PC-9 (cell line): ENCODE measurements around the gene DOCK9. TPM values are rescaled to one million over a fixed set of nuclear protein-coding genes. Genes with fewer than 3 reads are reported as not detected.

Experiments
- BruUV-seq: library from RNA; stranded (reverse); fragments of 400-500 nt; replicated peaks from 2 replicates; lab custom pipeline; 2021; lab: Mats Ljungman, UMichigan
- CTCF ChIA-PET: fragments of 300-600 bp; sonication (Branson Sonifier 250); formaldehyde crosslinking; loops from one replicate; lab custom pipeline; 2022; ENCODE audit warnings: antibody characterized with exemption; lab: Charles Lee
- POLR2A ChIA-PET: fragments of 300-600 bp; sonication (Branson Sonifier 250); formaldehyde crosslinking; loops from one replicate; lab custom pipeline; 2022; ENCODE audit warnings: antibody characterized with exemption; ENCODE audit not compliant: unreplicated experiment; lab: Charles Lee
- DNase-seq, 2 experiments: peaks; one replicate each; pipeline versions ENCODE4 v3.0.0 to v3.0.0-alpha.2; 2015 to 2022; ENCODE audit warnings: mixed read lengths in 1 of 2
- H2AFZ ChIP-seq: fragments of 200-600 bp; sonication (generic); 2 replicates; pipeline ENCODE4 v1.8.1; 2017; ENCODE audit warnings: antibody characterized with exemption
- H3F3A ChIP-seq: fragments of 200-600 bp; sonication (generic); 2 replicates; pipeline ENCODE4 v1.8.1; 2017; ENCODE audit warnings: antibody characterized with exemption, mild to moderate bottlenecking, low read depth; ENCODE audit not compliant: insufficient read depth
- H3K27ac ChIP-seq: fragments of 200-600 bp; sonication (generic); 2 replicates; pipeline ENCODE4 v1.6.1; 2016; ENCODE audit warnings: mixed run types
- H3K27me3 ChIP-seq: fragments of 200-600 bp; sonication (generic); 2 replicates; pipeline ENCODE4 v1.6.1; 2016; ENCODE audit warnings: low read depth, mixed run types; ENCODE audit not compliant: insufficient read depth
- H3K36me3 ChIP-seq: fragments of 200-600 bp; sonication (generic); 2 replicates; pipeline ENCODE4 v1.6.1; 2016; ENCODE audit warnings: low read depth, mixed run types
- H3K4me1 ChIP-seq: fragments of 200-600 bp; sonication (generic); replicated peaks from 2 replicates; pipeline ENCODE4 v1.6.1; 2016; ENCODE audit warnings: mixed run types; ENCODE audit not compliant: insufficient read depth
- H3K4me2 ChIP-seq: fragments of 200-600 bp; sonication (generic); 2 replicates; pipeline ENCODE4 v1.6.1; 2017; ENCODE audit warnings: mixed run types
- H3K4me3 ChIP-seq: fragments of 200-600 bp; sonication (generic); 2 replicates; pipeline ENCODE4 v1.6.1; 2016; ENCODE audit warnings: mixed run types
- H3K79me2 ChIP-seq: fragments of 200-600 bp; sonication (generic); 2 replicates; pipeline ENCODE4 v1.6.1; 2017; ENCODE audit warnings: low read depth, mixed run types
- H3K9me2 ChIP-seq: fragments of 200-600 bp; sonication (generic); 2 replicates; pipeline ENCODE4 v1.8.1; 2017; ENCODE audit warnings: mild to moderate bottlenecking; ENCODE audit not compliant: insufficient read depth
- H3K9me3 ChIP-seq: fragments of 200-600 bp; sonication (generic); 2 replicates; pipeline ENCODE4 v1.8.1; 2016; ENCODE audit warnings: low read depth; ENCODE audit not compliant: insufficient read depth
- H4K20me1 ChIP-seq: fragments of 200-600 bp; sonication (generic); 2 replicates; pipeline ENCODE4 v1.8.1; 2017; ENCODE audit not compliant: insufficient read depth
- EZH2 ChIP-seq: fragments of 200-600 bp; sonication (generic); IDR thresholded peaks from 2 replicates; pipeline ENCODE4 v1.8.0; 2017; ENCODE audit warnings: antibody characterized with exemption, low read depth
- intact Hi-C: fragments of 100-400 bp; cut with micrococcal nuclease; formaldehyde crosslinking; loops from one replicate; pipeline ENCODE4 v1.10.0; 2022; ENCODE audit not compliant: unreplicated experiment
- total RNA-seq: library from RNA; stranded (reverse); gene quantifications from 2 replicates; pipeline ENCODE4 v1.2.3, GENCODE V29; 2021
- TF ChIP-seq, protein P1 (sequence below): fragments of 200-600 bp; sonication (generic); conservative IDR thresholded peaks from 2 replicates; pipeline ENCODE4 v1.6.1; 2017; ENCODE audit warnings: mixed run types, antibody characterized with exemption, mild to moderate bottlenecking, moderate library complexity

Gene DOCK9
- total RNA-seq, 1 experiment from 2014 or later, result 69.5 TPM

DNA sequence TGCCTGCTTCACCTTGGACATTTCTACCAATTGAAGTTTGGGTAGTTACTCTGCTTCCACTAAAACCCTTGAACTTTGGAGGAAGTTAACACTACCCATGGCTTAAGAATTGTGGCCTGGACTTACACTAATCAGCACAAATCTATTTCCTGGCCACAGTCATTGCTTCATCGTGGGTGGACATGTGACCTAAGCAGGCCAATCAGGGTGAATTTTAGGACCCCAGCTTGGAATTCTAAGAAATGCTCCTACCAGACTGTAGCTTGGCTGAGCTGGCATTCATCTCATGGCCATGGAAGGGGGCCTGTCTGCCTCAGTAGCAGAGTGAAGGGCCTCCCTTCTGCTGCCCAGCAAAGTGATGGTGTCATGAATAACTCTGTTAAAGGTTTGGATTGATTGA is 167.1 kb downstream of the DOCK9 start:
- H2AFZ ChIP-seq, result no peak overlapping the region
- H3K4me1 ChIP-seq, result no peaks in the 10 kb centered on the region
- DNase-seq, result no peak
- TF ChIP-seq, protein P1, sequence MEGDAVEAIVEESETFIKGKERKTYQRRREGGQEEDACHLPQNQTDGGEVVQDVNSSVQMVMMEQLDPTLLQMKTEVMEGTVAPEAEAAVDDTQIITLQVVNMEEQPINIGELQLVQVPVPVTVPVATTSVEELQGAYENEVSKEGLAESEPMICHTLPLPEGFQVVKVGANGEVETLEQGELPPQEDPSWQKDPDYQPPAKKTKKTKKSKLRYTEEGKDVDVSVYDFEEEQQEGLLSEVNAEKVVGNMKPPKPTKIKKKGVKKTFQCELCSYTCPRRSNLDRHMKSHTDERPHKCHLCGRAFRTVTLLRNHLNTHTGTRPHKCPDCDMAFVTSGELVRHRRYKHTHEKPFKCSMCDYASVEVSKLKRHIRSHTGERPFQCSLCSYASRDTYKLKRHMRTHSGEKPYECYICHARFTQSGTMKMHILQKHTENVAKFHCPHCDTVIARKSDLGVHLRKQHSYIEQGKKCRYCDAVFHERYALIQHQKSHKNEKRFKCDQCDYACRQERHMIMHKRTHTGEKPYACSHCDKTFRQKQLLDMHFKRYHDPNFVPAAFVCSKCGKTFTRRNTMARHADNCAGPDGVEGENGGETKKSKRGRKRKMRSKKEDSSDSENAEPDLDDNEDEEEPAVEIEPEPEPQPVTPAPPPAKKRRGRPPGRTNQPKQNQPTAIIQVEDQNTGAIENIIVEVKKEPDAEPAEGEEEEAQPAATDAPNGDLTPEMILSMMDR, result no peak
- no peak for TF ChIP-seq EZH2
- H3K4me3 ChIP-seq, result no peak overlapping the region
- no peaks in the 10 kb centered on the region for H3K79me2 ChIP-seq
- POLR2A ChIA-PET, result no interaction called here
- H4K20me1 ChIP-seq, result no peaks in the 10 kb centered on the region
- H3K27me3 ChIP-seq, result no peaks in the 10 kb centered on the region
- BruUV-seq, result no TSS peak
- no peaks in the 10 kb centered on the region; the same call in 1 of the 2 replicates for H3F3A ChIP-seq
- H3K36me3 ChIP-seq, result 0 out of 2 replicates have a peak, but pooled peaks cover 5% of the 10 kb centered on the region
- intact Hi-C loops, result no loop called here
- H3K4me2 ChIP-seq, result no peak overlapping the region
- H3K9me2 ChIP-seq, result no peaks in the 10 kb centered on the region
- CTCF ChIA-PET, result no interaction called here
- no peaks in the 10 kb centered on the region for H3K9me3 ChIP-seq
- H3K27ac ChIP-seq, result no peak overlapping the region

DNA sequence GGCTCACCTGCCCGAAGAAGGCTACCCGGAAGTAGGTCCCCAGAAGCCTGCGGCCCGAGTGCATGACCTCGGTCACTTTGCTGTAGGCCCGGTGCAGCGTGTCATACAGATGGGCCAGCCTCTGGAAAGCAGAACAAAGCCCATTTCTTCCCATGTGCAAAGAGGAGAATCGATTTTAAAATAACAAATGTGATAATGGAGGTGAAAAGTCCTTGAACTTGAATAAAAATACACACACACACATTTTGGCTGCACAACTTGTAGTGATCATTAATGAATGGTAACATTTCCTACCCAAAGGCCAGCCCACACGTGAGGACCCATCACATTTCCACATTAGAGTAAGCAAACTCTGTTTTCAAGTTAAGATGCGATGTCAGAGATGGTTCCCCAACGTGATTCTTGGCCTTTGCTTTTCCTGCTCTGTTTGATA is 168.5 kb downstream of the DOCK9 start:
- no peak overlapping the region for H3K4me3 ChIP-seq
- TF ChIP-seq, protein P1, result no peak
- no peak for TF ChIP-seq EZH2
- H3K4me1 ChIP-seq, result no peaks in the 10 kb centered on the region
- DNase-seq, result no peak
- CTCF ChIA-PET, result no interaction called here
- H3K79me2 ChIP-seq, result no peaks in the 10 kb centered on the region
- no peaks in the 10 kb centered on the region for H3K9me2 ChIP-seq
- POLR2A ChIA-PET, result no interaction called here
- H3K9me3 ChIP-seq, result no peaks in the 10 kb centered on the region
- no TSS peak for BruUV-seq
- H3K36me3 ChIP-seq, result 0 out of 2 replicates have a peak, but pooled peaks cover 11% of the 10 kb centered on the region
- H3K27me3 ChIP-seq, result no peaks in the 10 kb centered on the region
- no peak overlapping the region for H2AFZ ChIP-seq
- H3F3A ChIP-seq, result no peaks in the 10 kb centered on the region; the same call in 1 of the 2 replicates
- H3K27ac ChIP-seq, result no peak overlapping the region
- intact Hi-C loops, result no loop called here
- no peak overlapping the region for H3K4me2 ChIP-seq
- H4K20me1 ChIP-seq, result no peaks in the 10 kb centered on the region

DNA sequence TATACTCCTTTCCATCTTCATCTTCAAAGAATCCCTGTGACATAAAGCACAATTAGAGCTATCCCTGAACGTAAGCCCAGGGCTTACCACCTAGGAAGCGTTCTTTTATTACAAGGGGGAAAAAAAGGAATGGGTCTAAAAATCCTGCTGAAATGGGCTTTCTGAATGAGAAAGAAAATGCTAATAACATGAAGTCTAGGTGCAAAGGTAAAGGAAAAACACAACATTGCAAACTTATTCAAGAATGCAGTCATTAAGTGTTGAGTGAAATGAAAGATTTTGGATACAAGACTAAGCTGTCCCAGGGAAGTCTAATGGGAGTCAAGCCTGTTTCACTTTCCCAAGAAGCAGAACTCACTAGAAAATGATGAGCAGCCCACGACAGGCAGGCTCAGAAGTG is 170.1 kb downstream of the DOCK9 start:
- Histone ChIP-seq H3K27ac (no peak overlapping the region), H3F3A (no peaks in the 10 kb centered on the region; the same call in 1 of the 2 replicates), H3K27me3 (no peaks in the 10 kb centered on the region), H3K4me1 (no peaks in the 10 kb centered on the region), H3K4me2 (no peak overlapping the region), H3K9me2 (no peaks in the 10 kb centered on the region), H2AFZ (no peak overlapping the region), H4K20me1 (no peaks in the 10 kb centered on the region), H3K79me2 (no peaks in the 10 kb centered on the region), H3K36me3 (0 out of 2 replicates have a peak, but pooled peaks cover 11% of the 10 kb centered on the region), H3K9me3 (no peaks in the 10 kb centered on the region), H3K4me3 (no peak overlapping the region)
- ChIA-PET POLR2A (no interaction called here), CTCF (no interaction called here)
- DNase-seq, result no peak
- TF ChIP-seq, protein P1, result no peak
- BruUV-seq, result no TSS peak
- intact Hi-C loops, result no loop called here
